Raji (cell line): ENCODE data around the gene NT5C1A.

ENCODE experiments used
- POLR2A ChIP-seq: IDR thresholded peaks from 2 replicates; pipeline ENCODE4 v1.6.1; 2011; ENCODE audit warnings: low read depth, low read length, control low read depth; ENCODE audit not compliant: insufficient read depth

NT5C1A gene

DNA sequence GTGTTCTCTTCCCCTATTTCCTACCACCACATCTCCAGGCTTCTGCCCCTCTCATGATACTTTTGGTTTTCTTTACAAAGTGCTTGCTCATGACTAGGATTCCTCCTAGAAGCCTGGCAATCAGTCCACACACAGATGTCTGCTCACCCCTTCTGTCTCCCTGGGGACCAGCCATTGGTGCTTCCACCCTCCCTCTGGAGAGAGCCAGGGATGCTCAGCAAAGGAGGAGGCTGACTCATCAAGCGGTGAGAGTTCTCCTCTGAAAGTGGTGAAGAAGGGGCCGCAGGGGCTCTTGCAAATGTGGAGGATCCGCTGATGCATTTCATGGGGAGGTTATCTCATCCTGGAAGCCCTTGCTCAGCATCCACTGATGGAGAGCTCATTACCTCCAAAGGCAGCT is 14.5 kb downstream of the NT5C1A start:
- no peak for TF ChIP-seq POLR2A

DNA sequence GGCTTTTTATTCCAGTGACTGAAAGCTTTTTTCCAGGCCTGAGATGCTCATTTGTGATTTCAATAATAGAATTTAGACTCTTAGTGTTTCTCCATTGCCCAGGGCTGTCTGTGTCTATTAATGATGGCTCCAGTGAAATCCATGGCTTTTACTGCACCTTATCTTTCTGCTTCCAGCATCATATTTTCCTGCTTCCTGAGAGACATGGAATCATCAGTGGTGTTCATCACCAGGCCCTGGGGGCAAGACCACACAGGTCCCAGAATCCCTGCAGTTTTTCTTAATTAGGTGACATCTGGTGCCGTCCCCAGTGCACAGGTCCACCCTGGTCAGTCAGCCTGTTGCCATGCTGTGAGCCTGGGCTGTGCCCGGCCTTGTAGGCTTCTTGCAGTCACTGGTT is 15.5 kb downstream of the NT5C1A start:
- no peak for TF ChIP-seq POLR2A

DNA sequence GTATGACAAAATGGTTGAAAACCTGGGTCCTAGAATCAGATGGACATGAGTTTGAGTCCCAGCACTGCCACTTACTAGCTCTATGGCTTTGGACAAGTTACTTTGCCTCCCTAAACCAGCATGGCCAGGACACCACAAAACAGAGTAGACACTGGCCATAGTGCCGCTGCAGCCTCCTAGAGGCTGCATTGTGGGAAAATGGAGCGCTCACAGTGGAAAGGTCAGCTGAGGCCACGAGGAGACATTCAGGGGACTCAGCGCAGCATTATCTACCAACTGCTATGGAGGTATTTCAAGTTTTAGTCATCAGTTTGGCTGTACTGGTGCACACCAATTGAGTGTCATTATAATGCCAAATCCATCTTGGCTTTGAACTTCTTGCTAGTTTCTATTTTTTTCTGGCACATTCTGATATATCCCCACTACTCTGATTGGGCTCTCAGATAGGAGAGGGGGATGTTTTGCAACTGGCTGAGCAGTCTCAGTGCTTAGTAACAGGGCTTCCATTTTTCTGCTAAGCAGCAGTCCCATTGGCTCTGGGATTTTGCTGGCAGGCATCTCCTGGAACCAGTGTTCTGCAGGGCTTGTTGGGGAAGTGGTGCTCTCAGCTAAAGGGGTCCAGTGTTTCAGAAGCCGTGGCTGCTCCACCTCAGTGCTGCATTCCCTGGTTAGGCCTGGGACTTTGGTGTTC is 16.2 kb downstream of the NT5C1A start:
- TF ChIP-seq POLR2A: no peak

DNA sequence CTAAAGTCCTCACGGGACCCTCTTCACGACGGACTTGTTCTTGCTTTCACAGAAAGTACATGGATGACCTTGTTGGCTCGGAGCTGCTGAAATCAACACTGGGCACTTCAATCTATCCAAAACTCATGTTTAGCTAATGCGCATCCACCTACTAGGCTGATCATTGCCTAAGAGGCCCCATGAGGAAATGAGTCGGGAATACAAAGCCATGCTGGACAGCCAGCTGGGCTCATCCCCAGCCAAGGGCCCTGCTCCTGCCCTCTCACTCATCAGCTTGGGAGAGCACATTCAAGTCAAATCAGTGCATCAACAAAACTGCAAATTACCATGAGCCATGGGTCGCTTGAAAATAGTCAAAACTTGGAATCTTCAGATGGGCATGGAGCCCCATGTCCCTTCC is 17.6 kb downstream of the NT5C1A start:
- no peak for TF ChIP-seq POLR2A

DNA sequence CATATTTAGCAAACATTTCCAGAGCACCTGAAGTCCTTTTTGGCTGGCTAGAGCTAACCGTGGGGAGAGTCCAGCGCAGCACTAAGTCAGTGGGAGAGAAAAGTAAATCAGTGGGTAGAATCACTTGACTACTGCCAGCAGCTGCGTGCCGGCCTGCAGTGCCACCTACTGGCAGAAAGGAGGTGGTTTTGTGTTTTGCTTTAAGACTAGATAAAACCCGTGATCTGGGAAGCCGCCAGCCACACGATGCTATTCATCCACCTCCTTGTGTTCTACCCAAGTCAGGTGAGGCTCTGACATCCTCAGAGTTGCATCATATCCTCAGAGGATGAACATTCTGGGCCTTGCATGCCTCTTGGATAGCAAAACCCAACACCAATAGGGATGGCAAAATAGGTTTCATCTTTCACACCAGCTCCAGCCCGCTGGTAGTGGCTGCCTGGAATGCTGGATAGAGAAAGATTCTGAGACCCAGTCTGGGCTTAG is 18.3 kb downstream of the NT5C1A start:
- no peak for TF ChIP-seq POLR2A

DNA sequence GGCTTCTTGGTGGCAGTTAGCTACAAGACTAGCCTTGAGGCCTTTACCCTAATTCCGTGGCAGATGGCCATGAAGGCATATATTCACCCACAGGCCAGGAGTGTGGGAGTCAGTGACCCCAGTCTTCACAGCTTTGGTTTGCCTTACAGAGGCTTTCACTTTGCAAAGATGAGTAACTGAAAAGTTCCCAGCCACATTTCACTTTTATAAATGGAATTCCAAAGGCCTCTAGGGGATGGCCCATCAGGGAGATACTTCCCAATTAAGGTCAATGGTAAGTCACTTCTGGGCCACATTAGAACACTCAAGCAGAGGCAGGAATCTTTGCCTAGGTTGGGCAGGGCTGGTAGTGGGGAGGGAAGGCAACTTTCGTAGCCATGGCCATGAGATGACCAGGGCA is 19.4 kb downstream of the NT5C1A start:
- TF ChIP-seq POLR2A: no peak

DNA sequence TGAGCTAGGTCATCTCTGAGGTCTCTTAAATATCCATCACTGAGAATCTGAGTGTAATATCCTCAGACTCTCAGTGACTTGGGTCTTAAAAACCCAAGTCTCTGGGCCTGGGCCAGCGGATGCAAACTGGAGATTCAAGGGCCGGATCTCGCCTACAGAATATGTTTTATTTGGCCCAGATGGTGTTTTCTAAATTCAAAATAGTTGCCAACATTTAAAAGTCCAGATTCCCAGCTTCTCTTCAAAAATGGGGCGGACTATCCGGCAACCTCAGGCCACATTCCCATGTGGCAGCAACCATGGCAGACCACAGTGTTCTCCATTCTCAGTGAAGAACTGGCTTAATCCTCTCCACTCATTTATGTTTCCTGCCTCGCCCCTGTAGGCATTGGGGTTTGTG is 19.8 kb downstream of the NT5C1A start:
- TF ChIP-seq POLR2A: no peak

DNA sequence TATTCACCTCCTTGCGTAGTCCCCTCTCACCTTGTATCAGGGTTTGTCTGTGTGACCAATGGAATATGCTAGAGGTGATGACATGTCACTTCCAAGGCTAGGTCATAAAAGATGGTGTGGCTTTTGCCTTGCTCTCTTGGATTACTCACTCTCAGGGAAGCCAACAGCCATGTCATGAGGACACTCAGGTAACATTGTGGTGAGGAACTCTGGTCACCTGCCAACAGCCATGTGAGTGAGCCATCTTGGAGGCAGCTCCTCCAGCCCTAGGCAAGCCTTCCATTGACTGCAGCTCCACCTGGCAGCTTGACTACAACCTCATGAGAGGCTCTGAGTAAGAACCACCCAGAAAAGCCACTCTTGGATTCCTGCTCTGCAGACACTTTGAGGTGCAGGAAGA is 21.5 kb downstream of the NT5C1A start:
- TF ChIP-seq POLR2A: no peak

DNA sequence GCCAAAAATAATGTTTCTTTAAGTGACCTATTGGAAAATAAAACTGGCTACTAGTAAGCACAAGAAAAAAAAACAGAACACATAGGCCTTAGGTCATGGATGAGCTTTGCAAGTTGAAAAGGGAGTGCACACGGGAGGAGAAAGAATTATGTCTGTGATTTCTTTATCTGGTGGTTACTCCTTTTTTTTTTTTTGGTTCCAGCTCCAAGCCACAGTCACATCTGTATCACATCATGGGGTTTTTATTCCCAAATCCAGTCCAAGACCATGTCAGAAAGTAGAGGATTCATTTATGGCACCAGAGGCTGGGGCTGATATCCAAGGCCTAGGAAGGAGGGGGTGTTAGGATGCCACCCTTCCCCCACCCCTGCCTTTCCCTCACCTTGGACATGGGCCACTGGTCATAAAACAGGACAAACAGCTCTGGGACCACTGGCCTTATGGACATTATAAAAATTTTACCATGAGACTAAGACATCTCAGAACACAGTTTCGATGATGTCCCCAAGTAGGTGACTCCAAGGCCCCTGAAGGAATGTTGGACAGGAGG is 22.2 kb downstream of the NT5C1A start:
- TF ChIP-seq POLR2A: no peak

DNA sequence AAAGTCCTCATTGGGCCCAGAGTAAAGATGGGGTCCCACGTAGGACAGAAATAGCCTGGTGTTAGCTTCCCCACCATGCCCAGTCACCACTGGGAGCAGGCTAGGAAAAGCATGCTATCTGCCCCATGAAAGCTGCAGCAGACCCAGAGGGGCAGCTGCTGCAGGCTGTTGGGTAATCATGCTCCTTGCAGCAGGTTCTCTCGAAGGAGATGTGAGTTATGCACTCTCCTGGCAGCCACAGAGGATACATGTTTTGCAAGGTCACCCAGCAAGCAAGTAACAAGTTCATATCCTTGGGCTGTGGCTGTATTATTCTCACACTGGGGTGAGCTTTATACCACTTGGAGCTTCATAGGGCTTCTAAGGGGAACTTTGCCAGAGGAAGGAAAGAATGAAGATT is 23.4 kb downstream of the NT5C1A start:
- no peak for TF ChIP-seq POLR2A

DNA sequence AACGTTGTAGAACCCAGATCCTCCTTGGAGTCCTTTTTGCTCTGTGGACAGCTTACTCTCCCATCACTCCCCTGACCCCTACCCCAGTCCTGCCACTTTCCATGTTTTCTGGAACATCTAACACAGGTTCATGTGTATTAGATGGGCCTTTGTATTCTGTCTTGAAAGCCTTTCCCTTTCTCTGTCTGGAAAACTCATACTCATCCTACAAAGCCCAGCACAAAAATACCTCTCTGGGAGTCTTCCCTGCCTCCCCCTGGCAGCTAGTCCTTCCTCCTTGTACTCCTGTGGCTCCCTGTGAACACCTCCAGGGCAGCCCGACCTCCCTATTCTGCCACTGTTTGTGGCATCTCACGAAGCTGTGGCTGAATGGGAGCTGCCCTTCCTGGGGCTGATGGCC is 24.7 kb downstream of the NT5C1A start:
- no peak for TF ChIP-seq POLR2A

DNA sequence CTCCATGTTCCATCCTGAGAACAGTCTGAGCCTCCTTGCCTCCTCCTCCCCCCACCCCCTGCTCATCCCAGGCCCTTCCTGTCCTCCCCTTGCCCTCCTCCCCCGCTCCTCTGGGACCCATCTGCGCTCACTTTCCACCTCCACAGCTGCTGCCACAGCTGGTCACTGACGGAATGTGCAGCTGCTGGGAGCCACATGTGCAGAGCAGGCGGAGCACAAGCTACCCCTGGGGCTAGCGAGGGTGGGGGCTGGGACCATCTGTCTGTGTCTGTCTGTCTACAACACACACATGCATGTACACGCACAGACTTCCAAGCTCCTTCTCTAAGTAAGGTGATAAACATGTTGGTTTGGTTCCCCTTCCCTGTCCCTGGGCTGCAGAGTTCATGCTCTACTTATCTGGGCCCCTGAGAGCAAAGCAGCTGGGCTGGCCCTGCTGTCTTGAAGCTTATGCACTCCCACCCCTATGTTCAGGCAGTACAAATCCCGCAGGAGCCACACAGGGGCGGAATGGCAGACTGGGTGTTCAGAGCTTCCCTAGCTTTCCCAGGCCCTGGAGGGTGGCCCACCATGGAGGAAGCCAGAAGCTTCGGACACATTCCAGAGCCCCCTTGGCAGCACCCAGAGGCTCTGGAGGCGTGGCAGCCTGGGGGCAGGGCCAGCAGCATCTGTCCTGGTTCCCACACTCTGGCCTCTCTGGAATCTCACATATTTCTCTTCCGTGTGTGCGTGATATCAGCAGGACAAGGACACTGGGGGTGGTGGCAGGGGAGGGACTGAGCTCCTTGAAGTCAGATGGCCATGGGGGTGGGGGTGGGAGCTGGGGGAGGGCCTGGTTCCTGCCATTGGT is 25.4 kb downstream of the NT5C1A start:
- TF ChIP-seq POLR2A: no peak

DNA sequence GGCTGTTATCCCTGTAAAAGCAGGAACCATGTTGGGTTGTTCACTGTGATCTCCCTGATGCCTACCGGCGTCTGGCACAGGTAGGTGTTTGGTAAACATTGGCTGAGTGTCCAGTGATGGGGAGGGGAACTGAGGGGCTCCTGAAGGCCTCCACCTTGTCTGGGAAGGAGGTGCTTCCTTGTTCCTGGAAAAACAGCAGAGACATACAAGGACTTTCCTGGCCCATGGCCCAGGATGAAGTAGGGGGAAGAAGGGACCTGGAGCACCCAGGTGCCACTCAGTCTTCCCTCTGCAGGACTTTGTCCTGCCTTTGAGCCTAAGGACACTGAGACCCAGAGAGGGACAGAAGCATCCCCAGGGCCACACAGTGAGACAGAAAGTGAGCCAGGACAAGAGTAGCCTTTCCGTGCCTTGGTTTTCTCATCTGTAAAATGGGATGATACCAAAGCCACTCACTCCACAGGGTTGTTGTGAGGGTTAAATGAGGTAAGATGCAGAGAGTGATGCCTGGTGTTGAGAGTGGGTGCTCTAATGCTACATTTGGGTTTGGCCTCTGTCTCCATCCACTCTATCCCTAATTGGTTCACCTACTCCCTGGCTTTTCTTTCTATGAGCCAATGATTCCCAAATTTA is 26.4 kb downstream of the NT5C1A start:
- no peak for TF ChIP-seq POLR2A

DNA sequence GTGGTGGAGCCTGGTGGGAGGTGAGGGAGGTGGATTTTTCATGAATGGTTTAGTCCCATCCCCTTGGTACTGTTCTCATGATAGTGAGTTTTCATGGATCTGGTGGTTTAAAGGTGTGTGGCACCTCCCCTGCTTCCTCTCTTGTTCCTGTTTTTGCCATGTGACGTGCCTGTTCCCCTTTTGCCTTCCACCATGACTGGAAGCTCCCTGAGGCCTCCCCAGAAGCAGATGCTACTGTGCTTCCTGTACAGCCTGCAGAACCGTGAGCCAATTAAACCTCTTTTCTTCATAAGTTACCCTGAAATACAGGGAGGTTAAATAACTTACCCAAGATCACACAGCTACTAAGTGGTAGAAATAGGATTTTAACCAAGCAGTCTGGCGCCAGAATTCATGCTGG is 28.2 kb downstream of the NT5C1A start:
- no peak for TF ChIP-seq POLR2A

DNA sequence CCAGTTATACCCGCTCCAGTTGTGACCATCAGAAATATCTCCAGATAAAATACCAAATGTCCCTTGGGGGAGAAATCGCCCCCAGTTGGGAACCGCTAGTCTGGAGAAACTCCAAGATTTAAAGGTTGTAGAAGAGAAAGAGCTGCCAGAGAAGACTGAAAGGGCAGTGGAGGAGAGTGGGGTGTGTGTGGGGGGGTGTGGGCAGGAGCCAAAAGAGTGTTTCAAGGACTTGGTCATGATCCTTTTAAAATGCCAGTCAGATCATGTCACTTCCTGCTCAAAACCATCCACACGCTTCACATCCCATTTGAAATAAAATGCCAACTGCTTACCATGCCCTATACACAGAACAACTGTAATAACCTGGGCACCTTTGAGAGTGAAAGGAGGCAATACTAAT is 29.1 kb downstream of the NT5C1A start:
- no peak for TF ChIP-seq POLR2A

DNA sequence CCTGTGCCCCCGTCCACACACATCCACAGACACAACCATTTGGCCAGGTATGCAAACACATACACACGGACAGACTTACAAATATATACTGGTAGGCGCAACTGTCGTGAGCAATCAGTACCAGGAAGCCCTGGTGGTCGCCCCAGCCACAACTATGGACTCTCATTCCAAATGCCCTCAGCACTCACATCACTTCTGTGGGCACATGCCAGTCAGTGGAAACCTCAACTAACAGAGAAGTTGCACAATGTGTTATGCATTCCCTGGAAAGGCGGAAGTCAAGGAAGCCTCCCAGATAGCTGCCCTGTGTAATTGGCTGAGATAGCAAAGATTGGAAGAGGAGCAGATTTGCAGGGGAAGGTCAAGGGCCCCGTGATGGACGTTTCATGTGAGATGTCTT is 31.0 kb downstream of the NT5C1A start:
- TF ChIP-seq POLR2A: no peak
